Measurements from ENCODE around the gene RTP2.

DNA sequence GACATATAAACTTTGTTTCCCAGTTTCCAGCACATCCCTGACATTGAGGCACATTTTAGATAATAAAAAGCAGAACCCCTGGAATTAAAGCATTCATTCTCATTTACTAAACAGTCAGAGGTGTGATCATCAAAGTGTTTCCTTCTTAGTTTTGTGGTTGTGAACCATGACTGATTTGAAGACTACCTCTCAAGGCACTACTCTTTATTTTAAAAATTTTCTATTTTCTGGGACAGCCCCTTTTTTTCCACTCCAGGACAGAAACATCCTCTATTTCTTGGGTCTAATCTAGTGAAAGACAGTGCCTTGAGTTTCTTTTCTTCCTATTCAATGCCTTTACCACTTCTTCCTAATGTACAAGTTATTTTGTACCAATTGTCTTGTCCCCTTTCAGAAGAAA is 37.3 kb downstream of the RTP2 start:
- TF ChIP-seq CTCF (IDR thresholded peaks at IDR 0.05; ENCODE audit: extremely low read depth in 1 of 2, insufficient read depth in 1 of 2, low read depth in 1 of 2, low read length in 2 of 2) (no peak), POLR2A (IDR thresholded peaks at IDR 0.05; ENCODE audit: low read depth, low read length) (no peak), MYC (IDR thresholded peaks at IDR 0.05; ENCODE audit: low read depth, low read length) (no peak), EZH2 (IDR thresholded peaks at IDR 0.05; ENCODE audit: borderline replicate concordance, low read depth, low read length, severe bottlenecking) (no peak), POLR2AphosphoS5 (IDR thresholded peaks at IDR 0.05; ENCODE audit: insufficient read depth, low read depth, low read length) (no peak), JUN (IDR thresholded peaks at IDR 0.05; ENCODE audit: borderline replicate concordance, insufficient read depth, insufficient read length, low read depth) (no peak)
- TF ChIP-seq, protein P1, sequence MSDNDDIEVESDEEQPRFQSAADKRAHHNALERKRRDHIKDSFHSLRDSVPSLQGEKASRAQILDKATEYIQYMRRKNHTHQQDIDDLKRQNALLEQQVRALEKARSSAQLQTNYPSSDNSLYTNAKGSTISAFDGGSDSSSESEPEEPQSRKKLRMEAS (IDR thresholded peaks at IDR 0.05; ENCODE audit: insufficient read depth, insufficient read length), result no peak
